RPMI8226 (cell line): ENCODE measurements around the gene MAN1A1.
"Not testable (repeated sequence)": the region's sequence is repeated elsewhere in the genome, so short reads cannot be mapped to it uniquely, and the experiment has no call there.

Experiments used
- DNase-seq: peaks from one replicate; pipeline ENCODE4 v3.0.0-alpha.2; 2015

Gene MAN1A1

GRCh38 chr6:119166024-119166784, 183.4 kb downstream of the MAN1A1 start:
- DNase-seq, result no peak

GRCh38 chr6:119163006-119163405, 186.6 kb downstream of the MAN1A1 start:
- no peak for DNase-seq

- no peak for DNase-seq
Measured at GRCh38 chr6:119162134-119162775, 187.3 kb downstream of the MAN1A1 start.

GRCh38 chr6:119161438-119161837, 188.1 kb downstream of the MAN1A1 start:
- DNase-seq, result no peak

GRCh38 chr6:119160911-119161310, 188.7 kb downstream of the MAN1A1 start:
- DNase-seq, result no peak

GRCh38 chr6:119158057-119158848, 191.3 kb downstream of the MAN1A1 start:
- no peak for DNase-seq

GRCh38 chr6:119157506-119157815, 192.1 kb downstream of the MAN1A1 start:
- no peak for DNase-seq

GRCh38 chr6:119156757-119157505, 192.6 kb downstream of the MAN1A1 start:
- no peak for DNase-seq

GRCh38 chr6:119156082-119156481, 193.5 kb downstream of the MAN1A1 start:
- DNase-seq, result not testable (repeated sequence)

GRCh38 chr6:119152187-119152586, 197.4 kb downstream of the MAN1A1 start:
- no peak for DNase-seq

GRCh38 chr6:119148825-119149525, 200.6 kb downstream of the MAN1A1 start:
- no peak for DNase-seq

GRCh38 chr6:119148098-119148824, 201.3 kb downstream of the MAN1A1 start:
- no peak for DNase-seq

- peak; percentile 13 for DNase-seq
Measured at GRCh38 chr6:119147101-119148053, 202.2 kb downstream of the MAN1A1 start.

GRCh38 chr6:119145111-119145510, 204.4 kb downstream of the MAN1A1 start:
- DNase-seq, result no peak

- no peak for DNase-seq
Measured at GRCh38 chr6:119142637-119143036, 206.9 kb downstream of the MAN1A1 start.

GRCh38 chr6:119142041-119142440, 207.5 kb downstream of the MAN1A1 start:
- DNase-seq, result no peak

- DNase-seq, result no peak
Measured at GRCh38 chr6:119140196-119141140, 209.1 kb downstream of the MAN1A1 start.

GRCh38 chr6:119138906-119139541, 210.5 kb downstream of the MAN1A1 start:
- DNase-seq, result no peak
